NCI-H2227 (cell line): ENCODE data around the gene SH3BP5.

Experiments used
- DNase-seq: peaks from one replicate; lab custom pipeline; 2025; ENCODE audit not compliant: unreplicated experiment; lab: John Stamatoyannopoulos, UW

The SH3BP5 gene

DNA sequence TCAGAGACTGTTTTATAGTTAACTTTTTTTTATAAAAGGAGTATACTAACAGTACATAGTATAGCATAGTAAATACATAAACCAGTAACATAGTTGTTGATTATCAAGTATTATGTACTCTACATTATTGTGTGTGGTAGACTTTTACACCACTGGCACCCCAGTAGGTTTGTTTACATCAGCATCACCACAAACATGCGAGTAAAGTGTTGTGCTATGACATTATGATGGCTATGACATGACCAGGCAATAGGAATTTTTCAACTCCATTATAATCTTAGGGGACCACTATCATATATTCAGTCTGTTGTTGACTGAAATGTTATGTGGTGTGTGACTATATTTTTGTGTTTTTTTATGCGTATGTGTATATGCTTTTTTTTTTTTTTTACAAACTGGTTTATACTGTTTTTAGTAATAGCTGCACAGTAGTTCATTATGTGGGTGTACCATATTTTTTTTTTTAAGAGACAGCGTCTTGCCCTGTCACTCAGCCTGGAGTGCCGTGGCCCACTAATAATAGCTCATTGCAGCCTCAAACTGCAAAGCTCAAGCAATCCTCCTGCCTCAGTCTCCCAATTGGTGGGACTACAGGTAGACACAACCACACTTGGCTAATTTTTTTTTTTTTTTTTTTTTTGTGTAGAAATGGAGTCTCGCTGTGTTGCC is 124.4 kb downstream of the SH3BP5 start:
- DNase-seq: no peak

DNA sequence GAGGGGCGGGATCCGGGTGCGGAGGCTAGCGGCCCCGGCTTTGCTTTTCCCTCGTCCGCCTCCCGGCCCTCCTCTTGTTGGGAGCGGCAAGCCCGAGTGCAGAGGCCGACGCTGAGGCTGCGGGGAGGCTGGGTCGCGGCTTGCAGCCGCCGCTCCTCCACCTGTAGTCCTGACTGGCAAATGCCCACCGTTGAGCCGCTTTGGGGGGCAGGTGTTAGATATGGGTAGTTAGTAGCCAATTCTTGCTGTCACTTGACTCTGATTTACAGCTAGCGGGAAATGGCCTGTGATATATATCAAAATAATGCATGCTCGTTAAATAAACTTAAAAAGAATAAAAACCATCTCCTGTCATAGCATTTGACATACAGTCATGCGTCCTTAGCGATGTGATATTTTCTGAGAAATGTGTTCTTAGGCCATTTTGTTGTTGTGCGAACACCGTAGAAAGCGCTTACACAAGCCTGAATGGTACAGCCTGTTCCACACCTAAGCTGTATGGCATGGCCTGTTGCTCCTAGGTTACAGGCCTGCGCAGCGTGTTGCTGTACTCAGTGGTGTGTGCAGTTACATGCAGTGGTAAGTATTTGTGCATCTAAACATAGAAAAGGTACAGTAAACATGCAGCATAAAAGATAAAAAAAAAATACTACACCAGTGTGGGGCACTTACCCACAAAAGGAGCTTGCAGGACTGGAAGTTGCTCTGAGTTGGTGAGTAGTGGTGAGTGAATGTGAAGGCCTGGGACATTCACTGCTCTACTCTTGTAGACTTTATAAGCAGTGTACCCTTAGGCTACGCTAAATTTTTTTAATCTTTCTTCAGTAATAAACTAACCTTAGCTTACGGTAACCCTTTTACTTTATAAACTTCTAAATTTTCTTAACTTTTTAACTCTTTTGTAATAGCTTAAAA is 125.5 kb downstream of the SH3BP5 start:
- DNase-seq: no peak

DNA sequence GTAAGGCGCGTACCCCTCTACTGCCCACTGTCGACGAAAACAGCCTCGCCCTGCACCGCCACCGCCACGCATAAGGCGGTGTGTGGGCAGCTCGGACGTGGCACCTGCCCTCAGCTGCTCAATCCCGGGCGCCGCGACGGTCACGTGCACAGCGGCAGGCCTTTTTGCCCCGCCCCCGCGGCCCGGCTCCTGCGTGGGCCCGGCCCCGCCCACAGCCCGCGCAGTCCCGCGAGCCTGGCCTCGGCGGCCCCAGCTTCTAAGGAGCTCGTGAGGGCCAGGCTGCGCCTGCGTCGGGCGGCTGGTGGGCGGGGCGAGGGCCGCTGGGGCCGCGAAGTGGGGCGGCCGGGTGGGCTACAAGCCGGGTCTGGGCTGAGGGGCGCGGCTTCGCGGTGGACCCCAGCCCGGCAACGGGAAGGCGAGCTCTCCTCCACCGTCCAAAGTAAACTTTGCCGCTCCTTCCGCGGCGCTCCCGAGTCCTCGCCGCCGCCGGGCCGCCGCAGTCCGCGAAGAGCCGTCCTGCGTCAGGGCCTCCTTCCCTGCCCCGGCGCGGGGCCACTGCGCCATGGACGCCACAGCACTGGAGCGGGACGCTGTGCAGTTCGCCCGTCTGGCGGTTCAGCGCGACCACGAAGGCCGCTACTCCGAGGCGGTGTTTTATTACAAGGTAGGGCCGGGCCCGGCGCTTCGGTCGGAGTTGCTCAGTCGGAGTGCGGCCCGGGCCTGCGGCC is 126.3 kb downstream of the SH3BP5 start, which contains the start of gene CAPN7:
CAPN7 (plus strand) TSS at position 313 of the 728 bp plus-strand sequence; CDS start at position 563, 250 bp downstream.
- no peak for DNase-seq

DNA sequence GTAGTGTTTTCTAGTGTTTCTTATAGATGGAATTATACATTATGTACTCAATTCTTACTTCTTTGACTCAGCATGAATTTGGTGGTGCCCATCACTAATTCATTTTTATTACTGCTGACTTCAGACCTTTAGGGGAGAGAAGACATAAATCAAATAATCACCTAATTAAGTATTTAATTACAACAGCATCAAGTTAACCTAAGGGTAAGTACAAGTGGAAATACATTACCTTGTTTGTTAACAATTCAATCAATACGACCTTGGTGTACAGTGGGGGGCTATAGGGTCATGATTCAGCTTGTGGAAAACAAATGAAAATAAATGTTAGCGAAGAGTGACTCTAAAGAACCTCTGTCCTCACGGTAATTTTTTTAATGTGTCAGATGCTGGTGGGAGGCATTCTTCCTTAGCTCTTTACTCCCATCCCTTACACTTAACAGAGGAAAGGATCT is 126.9 kb downstream of the SH3BP5 start:
- no peak for DNase-seq
